SK-N-SH (cell line): ENCODE measurements around the gene TOP3A. TPM values are rescaled to one million over a fixed set of nuclear protein-coding genes. Genes with fewer than 3 reads are reported as not detected.
"Not testable (repeated sequence)": the region's sequence is repeated elsewhere in the genome, so short reads cannot be mapped to it uniquely, and the experiment has no call there.

ENCODE experiments used
- CTCF ChIA-PET: fragments of 300-600, 350-600 bp; formaldehyde crosslinking; extraction: SDS; loops from one replicate; lab custom pipeline; 2021; lab: Yijun Ruan, JAX
- POLR2A ChIA-PET: fragments of 350-600 bp; sonication (Branson Sonifier 250); formaldehyde crosslinking; extraction: SDS; loops from one replicate; lab custom pipeline; 2020; ENCODE audit warnings: antibody characterized with exemption, inconsistent platforms; lab: Yijun Ruan, JAX
- DNase-seq: peaks from one replicate; pipeline ENCODE4 v3.0.0; 2012
- H2AFZ ChIP-seq: fragments of 200-600 bp; sonication (generic); 2 replicates; pipeline ENCODE4 v1.8.1; 2016; ENCODE audit warnings: antibody characterized with exemption, mild to moderate bottlenecking, low read depth
- H3F3A ChIP-seq: fragments of 200-600 bp; sonication (generic); replicated peaks from 2 replicates; pipeline ENCODE3; 2016; ENCODE audit warnings: antibody characterized with exemption, mild to moderate bottlenecking; ENCODE audit not compliant: insufficient read depth
- H3K27ac ChIP-seq, 2 experiments: fragments of 200-500 bp in 1 of 2; fragments of 200-600 bp in 1 of 2; sonication (Bioruptor generic) in 1 of 2; sonication (generic), shearing (Covaris generic) in 1 of 2; 2 replicates each; pipeline versions ENCODE4 v1.5.1 to v1.6.1; 2014 to 2016; ENCODE audit warnings: low read depth in 2 of 2, inconsistent platforms in 1 of 2, low read length in 1 of 2, mild to moderate bottlenecking in 1 of 2, mixed read lengths in 1 of 2
- H3K27me3 ChIP-seq: fragments of 200-600 bp; sonication (generic), shearing (Covaris generic); 2 replicates; pipeline ENCODE4 v1.6.1; 2016; ENCODE audit warnings: mixed run types; ENCODE audit not compliant: insufficient read depth
- H3K36me3 ChIP-seq, 2 experiments: fragments of 200-500 bp in 1 of 2; fragments of 200-600 bp in 1 of 2; sonication (Bioruptor generic) in 1 of 2; sonication (generic) in 1 of 2; replicated peaks in 1 of 2; 2 replicates each; pipeline versions ENCODE3 to v1.5.1; 2014 to 2016; ENCODE audit warnings: low read length in 1 of 2, mild to moderate bottlenecking in 1 of 2; ENCODE audit not compliant: insufficient read depth in 2 of 2, control insufficient read depth in 1 of 2
- H3K4me1 ChIP-seq, 2 experiments: fragments of 200-500 bp in 1 of 2; fragments of 200-600 bp in 1 of 2; sonication (Bioruptor generic) in 1 of 2; sonication (generic), shearing (Covaris generic) in 1 of 2; 2 replicates each; pipeline versions ENCODE4 v1.5.1 to v1.6.1; 2014 to 2016; ENCODE audit warnings: low read depth in 1 of 2, low read length in 1 of 2, mixed run types in 1 of 2; ENCODE audit not compliant: insufficient read depth in 2 of 2, control insufficient read depth in 1 of 2
- H3K4me2 ChIP-seq: fragments of 200-600 bp; sonication (generic), shearing (Covaris generic); 2 replicates; pipeline ENCODE4 v1.6.1; 2017; ENCODE audit warnings: mixed run types
- H3K4me3 ChIP-seq, 2 experiments: fragments of 200-500 bp in 1 of 2; fragments of 200-600 bp in 1 of 2; sonication (Bioruptor generic) in 1 of 2; sonication (generic), shearing (Covaris generic) in 1 of 2; 2 replicates each; pipeline versions ENCODE4 v1.5.1 to v1.8.1; 2014 to 2016; ENCODE audit warnings: low read depth in 2 of 2, inconsistent platforms in 1 of 2, low read length in 1 of 2, mild to moderate bottlenecking in 1 of 2, mixed read lengths in 1 of 2, moderate library complexity in 1 of 2
- H3K79me2 ChIP-seq: fragments of 200-600 bp; sonication (generic); 2 replicates; pipeline ENCODE4 v1.8.1; 2017; ENCODE audit warnings: mild to moderate bottlenecking; ENCODE audit not compliant: insufficient read depth
- H3K9ac ChIP-seq: fragments of 200-600 bp; sonication (generic); 2 replicates; pipeline ENCODE4 v1.6.1; 2017; ENCODE audit warnings: mixed run types
- H3K9me2 ChIP-seq: fragments of 200-600 bp; sonication (generic); 2 replicates; pipeline ENCODE4 v1.6.1; 2017; ENCODE audit warnings: mixed run types
- H3K9me3 ChIP-seq: fragments of 200-600 bp; sonication (generic); 2 replicates; pipeline ENCODE4 v1.6.1; 2017; ENCODE audit warnings: mixed run types, mild to moderate bottlenecking, moderate library complexity
- H4K20me1 ChIP-seq: fragments of 200-600 bp; sonication (generic); 2 replicates; pipeline ENCODE4 v1.6.1; 2017; ENCODE audit warnings: mild to moderate bottlenecking, mixed run types; ENCODE audit not compliant: insufficient read depth
- CHD2 ChIP-seq: fragments of 150-350 bp; IDR thresholded peaks from 2 replicates; pipeline ENCODE4 v1.6.1; 2018; ENCODE audit warnings: low read length; ENCODE audit not compliant: partially characterized antibody
- EP300 ChIP-seq, 2 experiments: IDR thresholded peaks; 2 replicates each; pipeline versions ENCODE4 v1.4.0 to v1.6.1; 2012; ENCODE audit warnings: borderline replicate concordance in 1 of 2, low read depth in 1 of 2, low read length in 1 of 2
- FOSL2 ChIP-seq: IDR thresholded peaks from 2 replicates; pipeline ENCODE4 v1.4.0; 2012; ENCODE audit warnings: low read depth, mild to moderate bottlenecking, moderate library complexity, borderline replicate concordance
- FOXJ3 ChIP-seq: sonication (generic); formaldehyde crosslinking; IDR thresholded peaks from 2 replicates; pipeline ENCODE4 v1.5.1; 2020; ENCODE audit warnings: mild to moderate bottlenecking, missing genetic modification reagents
- FOXM1 ChIP-seq: IDR thresholded peaks from 2 replicates; pipeline ENCODE4 v1.4.0; 2012; ENCODE audit warnings: low read depth, mild to moderate bottlenecking
- GABPA ChIP-seq: IDR thresholded peaks from 2 replicates; pipeline ENCODE4 v1.4.0; 2012; ENCODE audit warnings: low read depth, mild to moderate bottlenecking
- JUND ChIP-seq: IDR thresholded peaks from 2 replicates; pipeline ENCODE4 v1.4.0; 2012
- MEF2A ChIP-seq: IDR thresholded peaks from 2 replicates; pipeline ENCODE4 v1.4.0; 2012; ENCODE audit warnings: low read depth, borderline replicate concordance
- PBX3 ChIP-seq: IDR thresholded peaks from 2 replicates; pipeline ENCODE4; 2012
- POLR2AphosphoS5 ChIP-seq: IDR thresholded peaks from 2 replicates; pipeline ENCODE4 v1.6.1; 2012; ENCODE audit warnings: low read depth, low read length
- REST ChIP-seq: IDR thresholded peaks from 2 replicates; pipeline ENCODE4 v1.6.1; 2012; ENCODE audit warnings: mild to moderate bottlenecking, low read depth, low read length, moderate library complexity
- USF2 ChIP-seq: fragments of 150-350 bp; IDR thresholded peaks from 2 replicates; pipeline ENCODE4 v1.6.1; 2017; ENCODE audit warnings: antibody characterized with exemption, low read length, low read depth, borderline replicate concordance
- YY1 ChIP-seq: IDR thresholded peaks from 2 replicates; pipeline ENCODE4 v1.4.0; 2012; ENCODE audit warnings: low read depth, mild to moderate bottlenecking
- ZBTB33 ChIP-seq: IDR thresholded peaks from 2 replicates; pipeline ENCODE4 v1.4.0; 2012; ENCODE audit warnings: low read depth, borderline replicate concordance
- WGBS: methylation state at CpG from one replicate; pipeline ENCODE4 v1.1.6; 2017; ENCODE audit warnings: low lambda C conversion rate; 5-methylcytosine and 5-hydroxymethylcytosine counted together
- polyA plus RNA-seq, 3 experiments: library from polyadenylated mRNA; depleted of rRNA; stranded (reverse); fragments of >200 nt; gene quantifications; 2 replicates each; pipeline ENCODE4 v1.2.3, GENCODE V29; 2012

The TOP3A gene
- polyA plus RNA-seq, 1 of the 3 experiments (the other 2 are of a cell fraction) = 14.7 TPM

GRCh38 chr17:18309202-18309601 lies 5.6 kb downstream of the TOP3A start:
- Histone ChIP-seq H3K9me2 (no peaks in the 10 kb centered on the region), H3K9ac (no peak overlapping the region), H4K20me1 (peaks cover 15% of the 10 kb centered on the region), H3K4me1 (peaks cover 8 to 12% of the 10 kb centered on the region in 2 experiments; a peak in 2 of 4 replicates), H3K27ac (no peak overlapping the region), H3K4me3 (no peak overlapping the region), H3K9me3 (no peaks in the 10 kb centered on the region), H2AFZ (no peak overlapping the region), H3K4me2 (no peak overlapping the region), H3F3A (peaks cover 4% of the 10 kb centered on the region), H3K27me3 (no peaks in the 10 kb centered on the region), H3K79me2 (peaks cover 76% of the 10 kb centered on the region), H3K36me3 (peaks cover 43 to 46% of the 10 kb centered on the region in 2 experiments)
- 91% methylated on average over 4 of the region's 4 CpGs for WGBS
- DNase-seq = no peak
- POLR2A ChIA-PET = no interaction called here
- CTCF ChIA-PET = no interaction called here
- TF ChIP-seq EP300 (IDR thresholded peaks at IDR 0.05; ENCODE audit: borderline replicate concordance in 1 of 2, low read depth in 1 of 2, low read length in 1 of 2) (no peak), FOXJ3 (no peak), POLR2AphosphoS5 (no peak), MEF2A (no peak), FOSL2 (no peak), FOXM1 (no peak), YY1 (no peak), PBX3 (no peak), JUND (no peak), GABPA (no peak), ZBTB33 (no peak), USF2 (no peak), CHD2 (no peak), REST (no peak)

GRCh38 chr17:18303206-18303605 lies 11.6 kb downstream of the TOP3A start:
- WGBS = 91% methylated on average over 13 of the region's 13 CpGs
- H3F3A ChIP-seq, H3K9me3 ChIP-seq, H3K4me3 ChIP-seq, H3K4me1 ChIP-seq, H3K27me3 ChIP-seq, H3K9me2 ChIP-seq, H3K9ac ChIP-seq, CTCF ChIA-PET, H3K4me2 ChIP-seq, POLR2A ChIA-PET, H3K27ac ChIP-seq, H2AFZ ChIP-seq, DNase-seq, H4K20me1 ChIP-seq: not testable (repeated sequence)
- H3K36me3 ChIP-seq = peaks cover 54 to 67% of the 10 kb centered on the region in 2 experiments
- peaks cover 18% of the 10 kb centered on the region for H3K79me2 ChIP-seq
